Kidney capillary endothelial cell (primary cell): ENCODE results near the gene HP.
A peak's percentile ranks its signal among the peaks of the same experiment; 100 is the strongest.
"Not testable (repeated sequence)": the region's sequence is repeated elsewhere in the genome, so short reads cannot be mapped to it uniquely, and the experiment has no call there.

ENCODE experiments used
- DNase-seq: peaks from one replicate; pipeline ENCODE4 v3.0.0-alpha.2; 2018; ENCODE audit warnings: low spot score

HP gene

GRCh38 chr16:72054254-72054847 is at the start of gene HP:
TSS of gene HP (plus strand) at chr16:72054505. CDS start at chr16:72054653, 148 bp downstream.
- DNase-seq: not testable (repeated sequence)

GRCh38 chr16:72008065-72008423 is 46.3 kb upstream of the HP start:
- not testable (repeated sequence) for DNase-seq

- DNase-seq: peak; percentile 97
Observed at GRCh38 chr16:72008424-72009216, 45.7 kb upstream of the HP start, which contains the start of gene DHODH. TSS of gene DHODH (plus strand) at chr16:72008744. CDS start at chr16:72008765, 21 bp downstream.

- no peak for DNase-seq
Observed at GRCh38 chr16:72009779-72010178, 44.5 kb upstream of the HP start.

GRCh38 chr16:72012607-72013006 is 41.7 kb upstream of the HP start:
- no peak for DNase-seq

GRCh38 chr16:72013389-72013788 is 40.9 kb upstream of the HP start:
- no peak for DNase-seq

- DNase-seq: peak; percentile 38
Observed at GRCh38 chr16:72013888-72014581, 40.3 kb upstream of the HP start.

GRCh38 chr16:72014675-72015074 is 39.6 kb upstream of the HP start:
- no peak for DNase-seq

- no peak for DNase-seq
Observed at GRCh38 chr16:72015124-72015523, 39.2 kb upstream of the HP start.

- DNase-seq: no peak
Observed at GRCh38 chr16:72018470-72018869, 35.8 kb upstream of the HP start.

GRCh38 chr16:72021043-72021442 is 33.3 kb upstream of the HP start:
- no peak for DNase-seq

- DNase-seq: no peak
Observed at GRCh38 chr16:72022127-72022526, 32.2 kb upstream of the HP start.

GRCh38 chr16:72023962-72024361 is 30.3 kb upstream of the HP start:
- DNase-seq: no peak

- DNase-seq: no peak
Observed at GRCh38 chr16:72024862-72025382, 29.4 kb upstream of the HP start.

- DNase-seq: no peak
Observed at GRCh38 chr16:72025404-72026114, 28.7 kb upstream of the HP start.

- DNase-seq: no peak
Observed at GRCh38 chr16:72027669-72028378, 26.5 kb upstream of the HP start.

- DNase-seq: no peak
Observed at GRCh38 chr16:72029567-72030271, 24.6 kb upstream of the HP start.

- DNase-seq: no peak
Observed at GRCh38 chr16:72033437-72033836, 20.9 kb upstream of the HP start.

- no peak for DNase-seq
Observed at GRCh38 chr16:72036098-72036497, 18.2 kb upstream of the HP start.

GRCh38 chr16:72042157-72042660 is 12.1 kb upstream of the HP start:
- DNase-seq: no peak

- DNase-seq: no peak
Observed at GRCh38 chr16:72043058-72043457, 11.2 kb upstream of the HP start.
